ENCODE data around the gene IDS.

The IDS gene

GRCh38 chrX:149455934-149456333, 49.2 kb downstream of the IDS start:
- DNase-seq: no peak

- DNase-seq: no peak
Measured at GRCh38 chrX:149453906-149454822, 50.9 kb downstream of the IDS start.

GRCh38 chrX:149453030-149453429, 52.1 kb downstream of the IDS start:
- peak; percentile 85 for DNase-seq

GRCh38 chrX:149433451-149433850, 71.7 kb downstream of the IDS start:
- DNase-seq: no peak

GRCh38 chrX:149433051-149433450, 72.1 kb downstream of the IDS start:
- no peak for DNase-seq
